NCI-H146 (cell line): ENCODE measurements around the gene GRK1.
A peak's percentile ranks its signal among the peaks of the same experiment; 100 is the strongest.
"Not testable (repeated sequence)": the region's sequence is repeated elsewhere in the genome, so short reads cannot be mapped to it uniquely, and the experiment has no call there.

Source experiments
- DNase-seq: peaks from one replicate; lab custom pipeline; 2025; lab: John Stamatoyannopoulos, UW

The GRK1 gene

DNA sequence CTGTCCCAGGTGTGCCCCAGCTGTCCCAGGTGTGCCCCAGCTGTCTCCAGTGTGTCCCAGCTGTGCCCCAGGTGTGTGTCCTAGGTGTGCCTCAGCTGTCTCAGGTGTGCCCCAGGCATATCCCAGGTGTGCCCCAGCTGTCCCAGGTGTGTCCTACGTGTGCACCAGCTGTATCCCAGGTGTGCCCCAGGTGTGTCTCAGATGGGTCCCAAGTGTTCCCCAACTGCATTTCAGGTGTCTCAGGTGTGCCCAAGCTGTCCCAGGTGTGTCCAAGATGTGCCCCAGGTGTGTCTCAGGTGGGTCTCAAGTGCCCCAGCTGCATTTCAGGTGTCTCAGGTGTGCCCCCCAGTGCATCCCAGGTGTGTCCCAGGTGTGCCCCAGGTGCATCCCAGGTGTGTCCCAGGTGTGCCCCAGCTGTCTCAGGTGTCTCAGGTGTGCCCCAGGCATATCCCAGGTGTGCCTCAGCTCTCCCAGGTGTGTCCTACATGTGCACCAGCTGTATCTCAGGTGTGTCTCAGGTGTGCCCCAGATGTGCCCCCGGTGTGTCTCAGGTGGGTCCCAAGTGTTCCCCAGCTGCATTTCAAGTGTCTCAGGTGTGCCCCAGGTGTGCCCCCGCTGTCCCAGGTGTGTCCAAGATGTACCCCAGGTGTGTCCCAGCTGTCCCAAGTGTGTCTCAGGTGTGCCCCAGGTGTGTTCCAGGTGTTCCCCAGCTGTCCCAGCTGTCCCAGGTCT, 1.3 kb upstream of the GRK1 start:
- DNase-seq = no peak

DNA sequence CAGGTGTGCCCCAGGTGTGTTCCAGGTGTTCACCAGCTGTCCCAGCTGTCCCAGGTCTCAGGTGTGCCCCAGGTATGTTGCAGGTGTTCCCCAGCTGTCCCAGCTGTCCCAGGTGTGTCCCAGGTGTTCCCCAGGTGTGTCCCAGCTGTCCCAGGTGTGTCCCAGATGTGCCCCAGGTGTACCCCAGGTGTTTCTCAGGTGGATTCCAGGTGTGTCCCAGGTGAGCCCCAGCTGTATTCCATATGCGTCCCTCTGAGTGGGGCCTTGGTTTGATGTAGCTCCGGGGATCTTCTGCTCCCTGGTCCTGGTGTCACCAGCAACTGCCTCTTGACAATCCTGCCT, 719 bp upstream of the GRK1 start:
- no peak for DNase-seq

- no peak for DNase-seq
Observed at GRCh38 chr13:113667771-113668490, 912 bp downstream of the GRK1 start.

DNA sequence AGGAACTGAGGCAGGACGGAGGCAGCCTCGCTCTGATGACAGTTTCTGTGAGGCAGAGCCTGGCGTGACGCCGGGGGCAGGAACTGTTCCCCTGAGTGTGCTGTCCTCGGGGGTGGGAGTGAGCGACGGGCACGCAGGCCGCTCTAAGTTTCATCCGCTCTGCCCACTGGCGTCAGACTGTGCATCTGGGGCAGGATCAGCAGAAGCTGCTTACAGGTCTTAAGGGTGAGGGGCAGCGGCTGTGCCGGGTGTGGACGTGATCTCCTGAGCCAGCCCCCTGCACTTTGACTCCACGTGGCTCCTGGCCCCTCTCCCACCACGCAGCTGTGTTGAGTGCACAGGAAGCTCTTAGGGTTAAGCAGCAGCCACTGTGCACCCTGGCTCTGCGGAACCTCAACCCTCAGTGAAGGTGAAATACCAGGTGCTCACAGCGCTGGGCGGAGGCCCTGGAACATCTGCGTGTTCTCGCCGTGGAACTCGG, 1.5 kb downstream of the GRK1 start:
- no peak for DNase-seq

DNA sequence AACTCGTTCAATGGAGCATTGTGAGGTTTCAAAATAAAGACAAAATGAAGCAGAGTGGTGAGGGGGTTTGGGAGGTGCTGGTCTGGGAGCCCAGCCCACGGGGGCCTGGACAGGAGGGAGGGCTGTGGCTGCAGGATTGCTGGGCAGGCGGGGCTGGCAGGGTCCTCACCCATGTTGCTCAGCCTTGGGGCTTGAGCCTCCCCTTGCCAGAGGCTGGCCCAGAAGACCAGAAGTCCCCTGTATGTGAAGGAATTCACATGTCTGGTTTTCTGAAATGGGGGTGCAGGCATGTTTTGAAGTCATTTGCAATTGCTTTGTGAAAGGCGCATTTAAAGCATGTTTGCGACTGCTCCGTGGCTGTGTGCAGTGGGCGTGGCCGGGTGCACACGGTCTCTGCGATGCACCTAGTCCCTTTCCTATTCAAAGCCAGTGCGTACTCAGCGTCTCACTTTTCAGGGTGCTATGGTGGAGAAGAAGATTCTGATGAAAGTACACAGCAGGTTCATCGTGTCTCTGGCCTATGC, 2.3 kb downstream of the GRK1 start:
- no peak for DNase-seq

DNA sequence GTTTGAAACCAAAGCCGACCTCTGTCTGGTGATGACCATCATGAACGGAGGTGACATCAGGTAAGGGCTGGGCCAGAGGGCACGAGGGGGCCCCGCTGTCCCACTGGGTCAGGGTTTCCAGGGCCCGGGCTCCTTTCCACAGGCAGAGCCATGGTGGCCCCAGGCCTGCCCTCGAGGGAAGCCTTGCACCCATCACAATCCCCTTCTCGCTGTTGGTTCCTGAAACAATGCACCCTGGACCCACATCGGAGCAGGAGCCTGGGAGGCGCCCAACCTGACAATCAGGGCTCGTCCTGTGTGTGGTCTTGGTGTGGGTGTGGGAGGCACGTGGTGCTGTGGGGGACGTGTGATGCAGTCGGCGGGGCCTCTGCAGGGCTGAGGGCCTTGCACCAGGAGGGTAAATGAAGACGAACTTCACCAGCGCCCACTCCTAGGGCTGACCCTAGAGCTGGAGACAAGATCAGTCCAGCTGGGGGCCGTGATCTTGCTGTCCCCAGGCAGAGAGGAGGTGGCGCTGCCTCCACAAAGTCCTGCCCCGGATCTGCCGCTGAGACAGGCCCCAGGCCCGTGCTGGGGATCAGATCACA, 2.8 kb downstream of the GRK1 start:
- DNase-seq = no peak

DNA sequence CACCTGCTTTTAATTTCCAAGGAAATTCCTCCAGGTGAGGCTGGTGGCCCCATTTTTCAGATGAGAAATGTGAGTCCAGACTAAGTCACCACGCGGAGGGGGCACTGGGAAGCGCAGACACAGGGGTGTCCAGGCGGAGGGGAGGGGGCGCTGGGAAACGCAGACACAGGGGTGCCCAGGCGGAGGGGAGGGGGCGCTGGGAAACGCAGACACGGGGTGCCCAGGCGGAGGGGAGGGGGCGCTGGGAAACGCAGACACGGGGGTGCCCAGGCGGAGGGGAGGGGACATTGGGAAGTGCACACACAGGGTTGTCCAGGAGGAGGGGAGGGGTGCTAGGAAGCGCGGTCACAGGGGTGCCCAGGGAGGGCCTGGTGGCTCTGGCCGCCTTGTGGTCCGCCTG, 3.5 kb downstream of the GRK1 start:
- no peak for DNase-seq

DNA sequence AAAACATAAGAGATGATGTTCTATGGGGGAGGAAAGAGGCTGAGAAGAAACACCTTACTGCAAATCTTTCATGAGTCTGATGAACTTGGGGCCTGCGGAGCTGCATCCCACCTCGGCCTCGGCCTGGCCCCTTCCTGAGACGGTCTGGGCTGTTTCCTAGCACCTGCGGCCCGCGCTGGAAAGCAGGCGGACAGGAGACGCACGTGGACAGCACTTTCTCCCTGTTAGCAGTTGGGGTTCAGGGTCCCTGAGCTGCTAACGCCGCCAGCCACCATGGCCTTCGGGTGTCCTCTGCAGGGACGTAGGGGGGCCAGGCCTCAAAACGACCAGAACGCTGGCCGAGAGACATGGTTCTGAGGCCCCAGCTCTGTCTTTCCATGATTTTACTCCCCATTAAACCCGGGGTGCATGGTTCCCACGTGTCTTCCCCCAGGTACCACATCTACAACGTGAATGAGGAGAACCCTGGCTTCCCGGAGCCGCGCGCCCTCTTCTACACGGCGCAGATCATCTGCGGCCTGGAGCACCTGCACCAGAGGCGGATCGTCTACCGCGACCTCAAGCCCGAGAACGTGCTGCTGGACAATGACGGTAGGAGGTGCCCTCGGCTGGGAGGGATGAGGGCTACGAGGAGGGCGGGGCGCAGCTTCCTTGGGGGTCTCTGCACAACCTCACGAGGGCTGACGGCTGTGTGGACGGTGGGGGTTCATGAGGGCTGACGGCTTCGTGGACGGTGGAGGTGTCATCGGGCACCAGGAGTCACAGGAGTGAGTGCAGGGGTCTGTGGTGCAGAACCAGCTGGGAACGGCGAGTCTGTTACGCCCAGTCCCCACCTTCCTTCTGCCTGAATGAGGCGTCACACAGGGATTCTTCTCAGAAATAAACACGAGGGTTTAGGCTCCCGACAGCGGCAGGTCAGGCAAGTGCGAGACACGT, 4.3 kb downstream of the GRK1 start:
- no peak for DNase-seq

DNA sequence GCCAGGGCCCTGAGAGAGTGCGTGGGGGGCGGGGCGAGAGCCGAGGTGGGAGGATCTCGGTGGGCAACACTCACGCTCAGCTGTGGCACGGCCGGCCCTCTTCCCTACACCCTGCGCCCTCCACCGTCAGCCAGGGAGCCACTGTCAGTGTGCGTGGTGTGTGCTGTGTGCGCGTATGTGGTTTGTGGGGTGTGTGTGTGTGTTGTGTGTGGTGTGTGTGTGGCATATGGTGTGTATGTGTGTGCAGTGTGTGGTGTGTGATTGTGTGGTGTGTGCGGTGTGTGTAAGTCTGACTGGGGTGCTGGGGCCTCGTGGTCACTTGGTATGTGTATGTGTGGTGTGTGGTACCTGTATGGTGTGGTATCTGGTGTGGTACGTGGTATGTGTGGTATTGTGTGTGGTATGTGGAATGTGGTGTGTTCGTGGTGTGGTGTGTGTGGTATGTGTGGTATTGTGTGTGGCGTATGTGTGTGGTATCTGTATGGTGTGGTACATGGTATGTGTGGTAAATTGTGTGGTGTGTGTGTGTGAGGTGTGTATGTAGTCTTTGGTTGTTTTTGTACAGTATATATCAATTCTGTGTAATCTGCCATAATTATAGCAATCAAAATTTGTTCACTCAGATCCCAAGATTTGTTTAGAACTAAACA, 5.1 kb downstream of the GRK1 start:
- no peak for DNase-seq

DNA sequence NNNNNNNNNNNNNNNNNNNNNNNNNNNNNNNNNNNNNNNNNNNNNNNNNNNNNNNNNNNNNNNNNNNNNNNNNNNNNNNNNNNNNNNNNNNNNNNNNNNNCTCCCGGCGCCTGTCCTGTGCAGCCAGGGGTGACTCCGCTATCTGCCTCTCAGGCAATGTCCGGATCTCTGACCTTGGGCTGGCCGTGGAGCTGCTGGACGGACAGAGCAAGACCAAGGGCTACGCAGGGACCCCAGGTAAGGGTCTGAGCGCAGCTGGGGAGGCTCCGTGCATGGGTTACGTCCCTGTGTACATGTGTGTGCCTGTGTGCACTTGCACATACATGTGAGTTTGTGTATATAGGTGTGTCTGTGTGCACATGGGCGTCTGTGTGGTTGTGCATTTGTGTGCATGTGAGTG, 55.9 kb downstream of the GRK1 start:
- no peak for DNase-seq

DNA sequence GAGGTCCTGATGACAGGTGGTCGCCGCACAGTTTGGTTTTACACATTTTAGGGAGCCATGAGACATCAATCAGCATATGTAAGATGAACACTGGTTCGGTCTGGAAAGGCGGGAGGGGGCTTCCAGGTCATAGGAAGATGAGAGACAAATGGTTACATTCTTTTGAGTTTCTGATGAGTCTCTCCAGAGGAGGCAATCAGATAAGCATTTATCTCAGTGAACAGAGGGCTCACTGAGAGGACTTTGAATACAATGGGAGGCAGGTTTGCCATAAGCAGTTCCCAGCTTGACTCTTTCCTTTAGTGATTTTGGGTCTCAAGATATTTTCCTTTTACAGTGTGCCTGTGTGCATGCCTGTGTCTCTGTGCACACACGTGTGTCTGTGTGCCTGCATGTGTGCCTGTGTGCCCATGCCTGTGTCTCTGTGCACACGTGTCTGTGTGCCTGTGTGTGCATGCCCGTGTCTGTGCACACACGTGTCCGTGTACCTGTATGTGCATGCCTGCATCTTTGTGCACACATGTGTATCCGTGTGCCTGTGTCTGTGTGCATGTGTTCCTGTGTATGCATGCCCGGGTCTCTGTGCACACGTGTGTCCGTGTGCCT, 56.5 kb downstream of the GRK1 start:
- DNase-seq = peak; percentile 62

GRCh38 chr13:113724016-113724758, 57.2 kb downstream of the GRK1 start:
- no peak for DNase-seq

- peak; percentile 96 for DNase-seq
Observed at GRCh38 chr13:113724780-113725315, 57.8 kb downstream of the GRK1 start.

DNA sequence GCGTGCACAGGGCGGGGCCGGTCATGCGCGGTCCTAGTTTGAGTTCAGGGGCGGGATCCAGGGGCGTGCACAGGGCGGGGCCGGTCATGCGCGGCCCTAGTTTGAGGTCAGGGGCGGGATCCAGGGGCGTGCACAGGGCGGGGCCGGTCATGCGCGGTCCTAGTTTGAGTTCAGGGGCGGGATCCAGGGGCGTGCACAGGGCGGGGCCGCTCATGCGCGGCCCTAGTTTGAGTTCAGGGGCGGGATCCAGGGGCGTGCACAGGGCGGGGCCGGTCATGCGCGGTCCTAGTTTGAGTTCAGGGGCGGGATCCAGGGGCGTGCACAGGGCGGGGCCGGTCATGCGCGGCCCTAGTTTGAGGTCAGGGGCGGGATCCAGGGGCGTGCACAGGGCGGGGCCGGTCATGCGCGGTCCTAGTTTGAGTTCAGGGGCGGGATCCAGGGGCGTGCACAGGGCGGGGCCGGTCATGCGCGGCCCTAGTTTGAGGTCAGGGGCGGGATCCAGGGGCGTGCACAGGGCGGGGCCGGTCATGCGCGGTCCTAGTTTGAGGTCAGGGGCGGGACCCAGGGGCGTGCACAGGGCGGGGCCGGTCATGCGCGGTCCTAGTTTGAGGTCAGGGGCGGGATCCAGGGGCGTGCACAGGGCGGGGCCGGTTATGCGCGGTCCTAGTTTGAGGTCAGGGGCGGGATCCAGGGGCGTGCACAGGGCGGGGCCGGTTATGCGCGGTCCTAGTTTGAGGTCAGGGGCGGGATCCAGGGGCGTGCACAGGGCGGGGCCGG, 58.5 kb downstream of the GRK1 start:
- not testable (repeated sequence) for DNase-seq

- DNase-seq = peak; percentile 83
Observed at GRCh38 chr13:113726106-113726821, 59.2 kb downstream of the GRK1 start.

- peak; percentile 36 for DNase-seq
Observed at GRCh38 chr13:113726961-113727411, 60.0 kb downstream of the GRK1 start.

DNA sequence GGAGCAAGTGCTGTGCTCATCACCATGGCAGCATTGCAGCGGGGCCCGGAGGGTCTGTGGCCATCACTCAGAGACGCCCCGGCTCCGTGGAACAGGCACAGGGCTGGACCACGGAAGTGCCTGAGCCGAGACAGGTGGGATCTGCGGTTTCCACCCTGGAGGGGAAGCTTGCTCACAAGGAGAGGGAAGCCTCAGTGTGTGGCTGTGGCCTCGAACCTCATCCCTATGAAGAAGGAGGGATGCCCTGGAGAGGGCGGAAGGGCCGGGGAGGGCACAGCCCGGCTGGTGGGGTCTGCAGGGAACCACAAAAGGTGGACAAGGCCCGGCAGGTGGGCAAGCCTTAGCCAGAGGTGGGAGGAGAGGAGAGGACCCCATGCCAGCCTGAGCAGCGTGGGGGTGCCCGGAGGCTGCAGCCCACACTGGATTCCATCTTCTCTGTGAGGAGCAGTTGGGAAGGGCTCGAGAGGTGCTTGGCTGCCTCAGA, 61.6 kb downstream of the GRK1 start:
- DNase-seq = no peak
